Measurements from ENCODE around the gene ARHGEF16.

Gene ARHGEF16

GRCh38 chr1:3423245-3423829 lies 31.1 kb upstream of the ARHGEF16 start:
- no peak for DNase-seq

- no peak for DNase-seq
Measured at GRCh38 chr1:3423896-3424611, 30.4 kb upstream of the ARHGEF16 start.

GRCh38 chr1:3425486-3426215 lies 28.8 kb upstream of the ARHGEF16 start:
- DNase-seq: no peak

GRCh38 chr1:3426956-3427535 lies 27.4 kb upstream of the ARHGEF16 start:
- DNase-seq: no peak

GRCh38 chr1:3427711-3428704 lies 26.5 kb upstream of the ARHGEF16 start:
- no peak for DNase-seq

GRCh38 chr1:3428899-3429298 lies 25.6 kb upstream of the ARHGEF16 start:
- no peak for DNase-seq

- DNase-seq: no peak
Measured at GRCh38 chr1:3429320-3429719, 25.1 kb upstream of the ARHGEF16 start.

- DNase-seq: no peak
Measured at GRCh38 chr1:3429766-3430165, 24.7 kb upstream of the ARHGEF16 start.

GRCh38 chr1:3430406-3430805 lies 24.1 kb upstream of the ARHGEF16 start:
- DNase-seq: no peak

GRCh38 chr1:3430820-3431219 lies 23.6 kb upstream of the ARHGEF16 start:
- DNase-seq: no peak

GRCh38 chr1:3431266-3431665 lies 23.2 kb upstream of the ARHGEF16 start:
- DNase-seq: no peak

GRCh38 chr1:3431686-3432085 lies 22.8 kb upstream of the ARHGEF16 start:
- no peak for DNase-seq

- DNase-seq: no peak
Measured at GRCh38 chr1:3432306-3432705, 22.2 kb upstream of the ARHGEF16 start.

- DNase-seq: no peak
Measured at GRCh38 chr1:3433076-3433475, 21.4 kb upstream of the ARHGEF16 start.

- DNase-seq: no peak
Measured at GRCh38 chr1:3433596-3434320, 20.7 kb upstream of the ARHGEF16 start.

GRCh38 chr1:3434406-3435110 lies 19.9 kb upstream of the ARHGEF16 start:
- no peak for DNase-seq

- DNase-seq: no peak
Measured at GRCh38 chr1:3435666-3436065, 18.8 kb upstream of the ARHGEF16 start.

- DNase-seq: no peak
Measured at GRCh38 chr1:3436451-3436850, 18.0 kb upstream of the ARHGEF16 start.

GRCh38 chr1:3436901-3437300 lies 17.6 kb upstream of the ARHGEF16 start:
- no peak for DNase-seq

GRCh38 chr1:3438661-3439180 lies 15.7 kb upstream of the ARHGEF16 start:
- no peak for DNase-seq

Measured in CD4-positive, alpha-beta T cell treated with Interleukin-4 for 1 hour (primary cell).